ENCODE data around the gene IL1RAPL1. TPM values are rescaled to one million over a fixed set of nuclear protein-coding genes. Genes with fewer than 3 reads are reported as not detected.
A peak's percentile ranks its signal among the peaks of the same experiment; 100 is the strongest.

IL1RAPL1 gene
- total RNA-seq, 2 donors from 2014 or later, result 1.2 to 3.0 TPM

DNA sequence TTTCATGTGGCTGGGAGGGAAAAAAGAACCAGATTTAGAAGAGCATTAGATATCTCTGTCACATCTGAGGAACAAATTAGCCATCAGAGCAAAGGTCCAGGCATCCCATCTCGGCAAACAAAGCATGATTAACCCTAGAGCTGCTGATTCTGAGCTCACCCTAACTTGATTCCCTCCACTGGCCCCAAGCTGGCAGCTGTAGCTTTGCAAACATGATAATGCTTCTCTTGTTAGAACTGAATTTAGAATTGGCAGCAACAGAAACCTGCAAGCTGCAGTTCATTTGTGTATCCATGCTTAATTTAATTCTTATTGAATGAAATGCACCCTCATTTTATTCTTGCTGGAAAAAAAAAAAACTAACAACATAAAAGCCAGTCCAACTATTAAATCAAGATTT lies 289.2 kb downstream of the IL1RAPL1 start:
- TF ChIP-seq, protein P1, sequence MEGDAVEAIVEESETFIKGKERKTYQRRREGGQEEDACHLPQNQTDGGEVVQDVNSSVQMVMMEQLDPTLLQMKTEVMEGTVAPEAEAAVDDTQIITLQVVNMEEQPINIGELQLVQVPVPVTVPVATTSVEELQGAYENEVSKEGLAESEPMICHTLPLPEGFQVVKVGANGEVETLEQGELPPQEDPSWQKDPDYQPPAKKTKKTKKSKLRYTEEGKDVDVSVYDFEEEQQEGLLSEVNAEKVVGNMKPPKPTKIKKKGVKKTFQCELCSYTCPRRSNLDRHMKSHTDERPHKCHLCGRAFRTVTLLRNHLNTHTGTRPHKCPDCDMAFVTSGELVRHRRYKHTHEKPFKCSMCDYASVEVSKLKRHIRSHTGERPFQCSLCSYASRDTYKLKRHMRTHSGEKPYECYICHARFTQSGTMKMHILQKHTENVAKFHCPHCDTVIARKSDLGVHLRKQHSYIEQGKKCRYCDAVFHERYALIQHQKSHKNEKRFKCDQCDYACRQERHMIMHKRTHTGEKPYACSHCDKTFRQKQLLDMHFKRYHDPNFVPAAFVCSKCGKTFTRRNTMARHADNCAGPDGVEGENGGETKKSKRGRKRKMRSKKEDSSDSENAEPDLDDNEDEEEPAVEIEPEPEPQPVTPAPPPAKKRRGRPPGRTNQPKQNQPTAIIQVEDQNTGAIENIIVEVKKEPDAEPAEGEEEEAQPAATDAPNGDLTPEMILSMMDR (IDR thresholded peaks at IDR 0.05), result no peak
- Histone ChIP-seq H3K36me3 (no peaks in the 10 kb centered on the region), H3K27me3 (no peaks in the 10 kb centered on the region), H3K4me1 (no peaks in the 10 kb centered on the region), H3K27ac (peak overlapping the region in 1 of 2 donors; percentile 50), H3K9me3 (no peaks in the 10 kb centered on the region), H3K4me3 (no peak overlapping the region)
- DNase-seq (ENCODE audit: low spot score), result no peak

DNA sequence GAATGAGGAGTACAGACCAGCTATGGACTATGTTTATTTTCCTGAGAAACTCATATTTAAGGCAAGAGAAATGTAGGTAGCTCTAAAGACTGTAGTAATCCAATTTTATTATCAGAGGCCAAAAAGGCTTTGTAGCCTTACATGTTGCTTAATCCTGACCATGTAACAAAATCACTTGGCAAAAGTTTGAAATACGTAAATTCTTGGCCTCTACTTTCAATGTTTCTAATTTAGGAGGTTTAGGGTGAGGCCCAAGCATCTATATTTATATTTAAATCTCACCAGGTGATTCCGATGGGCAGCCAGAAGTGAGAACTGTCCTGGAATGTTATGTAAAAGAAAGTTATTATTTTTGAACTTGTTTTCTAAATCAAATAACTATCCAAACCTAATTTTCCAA lies 289.7 kb downstream of the IL1RAPL1 start:
- Histone ChIP-seq H3K4me1 (no peaks in the 10 kb centered on the region), H3K36me3 (no peaks in the 10 kb centered on the region), H3K9me3 (no peaks in the 10 kb centered on the region), H3K27me3 (no peaks in the 10 kb centered on the region), H3K27ac (peak overlapping the region in 1 of 2 donors; percentile 50), H3K4me3 (no peak overlapping the region)
- DNase-seq (ENCODE audit: low spot score), result no peak
- TF ChIP-seq, protein P1 (IDR thresholded peaks at IDR 0.05), result no peak

- Histone ChIP-seq H3K4me1 (no peaks in the 10 kb centered on the region), H3K9me3 (no peaks in the 10 kb centered on the region)
Observed at GRCh38 chrX:28880136-28880535, 292.9 kb downstream of the IL1RAPL1 start.

GRCh38 chrX:28884823-28885222 lies 297.6 kb downstream of the IL1RAPL1 start:
- no peak overlapping the region for H3K4me3 ChIP-seq
- H3K36me3 ChIP-seq, result no peaks in the 10 kb centered on the region
- no peak for DNase-seq (ENCODE audit: low spot score)
- H3K27ac ChIP-seq, result no peak overlapping the region
- TF ChIP-seq, protein P1 (IDR thresholded peaks at IDR 0.05), result no peak
- no peaks in the 10 kb centered on the region for H3K27me3 ChIP-seq
- no peaks in the 10 kb centered on the region for H3K4me1 ChIP-seq
- H3K9me3 ChIP-seq, result no peaks in the 10 kb centered on the region

More at GRCh38 chrX:28880136-28880535, 292.9 kb downstream of the IL1RAPL1 start:
- TF ChIP-seq, protein P1 (IDR thresholded peaks at IDR 0.05), result no peak
- no peaks in the 10 kb centered on the region for H3K36me3 ChIP-seq
- no peak overlapping the region for H3K4me3 ChIP-seq
- H3K27ac ChIP-seq, result no peak overlapping the region
- no peaks in the 10 kb centered on the region for H3K27me3 ChIP-seq
- DNase-seq (ENCODE audit: low spot score), result no peak

- DNase-seq (ENCODE audit: low spot score), result no peak
- no peaks in the 10 kb centered on the region for H3K4me1 ChIP-seq
- no peak overlapping the region for H3K4me3 ChIP-seq
- no peaks in the 10 kb centered on the region for H3K9me3 ChIP-seq
- TF ChIP-seq, protein P1 (IDR thresholded peaks at IDR 0.05), result no peak
- no peaks in the 10 kb centered on the region for H3K27me3 ChIP-seq
- no peaks in the 10 kb centered on the region for H3K36me3 ChIP-seq
- H3K27ac ChIP-seq, result no peak overlapping the region
Observed at GRCh38 chrX:28888416-28888815, 301.2 kb downstream of the IL1RAPL1 start.

- TF ChIP-seq, protein P1 (IDR thresholded peaks at IDR 0.05), result no peak
- Histone ChIP-seq H3K27ac (no peak overlapping the region), H3K9me3 (no peaks in the 10 kb centered on the region), H3K36me3 (no peaks in the 10 kb centered on the region), H3K27me3 (no peaks in the 10 kb centered on the region), H3K4me3 (no peak overlapping the region), H3K4me1 (no peaks in the 10 kb centered on the region)
- DNase-seq (ENCODE audit: low spot score), result no peak
Observed at GRCh38 chrX:28889591-28890090, 302.4 kb downstream of the IL1RAPL1 start.
